GM12875 (cell line): ENCODE data around the gene FOXI1.

Source experiments
- H3K4me3 ChIP-seq: one replicate; pipeline ENCODE4 v1.5.1; 2011; ENCODE audit warnings: low read depth, low read length, control low read depth
- CTCF ChIP-seq: IDR thresholded peaks from 2 replicates; pipeline ENCODE4 v1.5.1; 2011; ENCODE audit warnings: low read depth, mild to moderate bottlenecking, control low read depth, inconsistent platforms, low read length, moderate library complexity, borderline replicate concordance; ENCODE audit not compliant: insufficient read depth

FOXI1 gene

DNA sequence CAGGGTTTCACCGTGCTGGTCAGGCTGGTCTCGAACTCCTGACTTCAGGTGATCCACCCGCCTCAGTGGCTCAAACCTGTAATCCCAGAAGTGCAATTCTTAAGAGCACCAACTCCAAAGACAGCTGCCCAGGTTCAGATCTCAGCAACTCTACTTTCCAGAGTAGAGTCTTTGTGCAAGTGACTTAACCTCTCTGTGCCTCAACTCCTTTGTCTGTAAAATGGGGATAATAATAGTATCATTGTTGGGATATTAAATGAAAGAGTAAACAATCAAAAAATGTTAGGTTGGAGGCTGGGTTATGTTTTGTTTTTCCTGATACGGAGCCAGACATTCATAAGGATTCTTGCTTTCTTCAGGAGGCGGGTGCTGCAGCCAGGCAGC, 45.0 kb downstream of the FOXI1 start:
- H3K4me3 ChIP-seq: no peak overlapping the region
- TF ChIP-seq CTCF: no peak

DNA sequence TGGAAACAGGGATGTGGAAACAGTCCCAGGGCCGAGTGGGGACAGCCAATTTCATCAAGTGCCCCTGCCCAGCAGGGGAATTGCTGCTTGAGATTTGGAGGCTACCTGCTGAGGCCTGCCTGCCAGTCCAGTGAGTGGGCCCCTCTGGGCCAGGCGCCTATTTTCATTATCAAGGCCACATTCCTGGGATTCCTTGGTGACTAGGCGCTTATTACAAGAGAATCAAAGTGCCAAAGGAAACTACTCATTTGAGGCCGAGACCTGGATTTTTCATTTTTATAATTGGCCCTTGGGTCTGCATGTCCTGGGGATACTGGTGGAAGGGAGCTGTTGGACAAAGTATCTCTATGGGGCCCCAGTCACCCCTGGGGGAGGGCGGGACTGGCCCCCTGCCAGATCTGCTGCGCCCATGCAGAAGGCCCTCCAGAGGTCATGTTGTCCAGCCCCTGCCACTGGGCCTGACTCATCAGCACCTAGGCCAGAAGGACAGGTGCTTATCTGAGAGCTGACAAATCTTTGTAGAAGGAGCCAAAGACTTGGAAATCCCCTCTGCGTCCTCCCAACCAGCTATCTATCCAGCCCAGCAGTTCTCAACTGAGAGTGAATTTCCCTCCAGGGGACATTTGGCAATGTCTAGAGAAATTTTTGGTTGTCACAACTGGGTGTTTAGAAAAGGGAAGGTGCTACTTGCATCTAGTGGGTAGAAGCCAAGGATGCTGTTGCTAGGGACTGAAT, 45.6 kb downstream of the FOXI1 start:
- no peak overlapping the region for H3K4me3 ChIP-seq
- TF ChIP-seq CTCF: no peak

GRCh38 chr5:170152767-170153166, 47.1 kb downstream of the FOXI1 start:
- no peak for TF ChIP-seq CTCF
- H3K4me3 ChIP-seq: no peak overlapping the region

DNA sequence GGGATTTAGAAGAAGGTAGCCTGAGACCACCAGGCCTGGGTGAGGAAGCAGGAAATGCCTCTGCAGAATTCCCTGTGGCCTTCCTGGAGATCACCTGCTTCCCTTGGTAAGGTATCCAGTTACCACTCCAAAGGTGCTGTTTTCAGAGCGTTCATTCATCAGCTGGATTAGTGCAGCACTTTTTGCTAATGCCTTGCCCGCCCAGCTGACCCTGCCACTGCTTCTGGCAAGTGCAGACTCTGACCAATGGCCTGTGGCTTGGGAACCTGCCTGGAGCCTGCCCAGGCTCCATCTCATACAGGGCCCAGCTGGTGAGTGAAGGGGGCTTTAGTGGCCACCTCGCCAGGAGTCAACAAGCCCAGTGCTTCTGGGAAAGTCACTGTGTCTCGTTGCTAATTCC, 48.6 kb downstream of the FOXI1 start:
- no peak for TF ChIP-seq CTCF
- no peak overlapping the region for H3K4me3 ChIP-seq

- H3K4me3 ChIP-seq: no peak overlapping the region
- TF ChIP-seq CTCF: no peak
These were observed 49.0 kb downstream of the FOXI1 start for GRCh38 chr5:170154744-170155143.

GRCh38 chr5:170155771-170156170, 50.1 kb downstream of the FOXI1 start:
- H3K4me3 ChIP-seq: no peak overlapping the region
- no peak for TF ChIP-seq CTCF

DNA sequence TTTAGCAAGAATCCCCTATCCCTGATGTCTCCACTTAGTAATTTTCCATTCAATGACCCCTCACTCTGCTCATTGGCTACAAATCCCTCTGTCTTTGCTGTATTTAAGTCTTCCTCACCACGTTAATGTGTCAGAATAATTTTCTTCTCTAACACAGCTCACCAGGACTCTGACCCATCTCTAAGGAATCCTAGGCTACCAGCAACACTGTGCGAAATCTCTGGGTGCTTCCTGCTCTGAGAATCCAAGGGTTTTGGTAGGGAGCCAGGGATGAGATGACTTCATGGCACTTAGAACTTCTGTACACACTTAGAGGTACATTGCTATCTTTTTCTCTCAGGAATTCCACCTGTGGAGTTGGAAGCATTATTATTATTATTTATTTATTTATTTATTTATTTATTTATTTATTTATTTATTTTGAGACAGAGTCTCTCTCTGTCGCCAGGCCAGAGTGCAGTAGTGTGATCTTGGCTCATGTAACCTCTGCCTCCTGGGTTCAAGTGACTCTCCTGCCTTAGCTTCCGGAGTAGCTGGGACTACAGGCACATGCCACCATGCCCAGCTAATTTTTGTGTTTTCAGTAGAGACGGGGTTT, 53.5 kb downstream of the FOXI1 start:
- no peak for TF ChIP-seq CTCF
- H3K4me3 ChIP-seq: no peak overlapping the region
